Measurements from ENCODE around the gene UBE2D2. TPM values are rescaled to one million over a fixed set of nuclear protein-coding genes. Genes with fewer than 3 reads are reported as not detected.

Gene UBE2D2
- total and polyA plus RNA-seq, 2 of the 13 experiments (the other 11 are each of a cell fraction or from before 2014, with no cell fraction given), result 79.1 to 109 TPM

- no peak for TF ChIP-seq ESRRA (CRISPR knock-in tag; IDR thresholded peaks at IDR 0.05; ENCODE audit: low read depth)
- TF ChIP-seq NFIC (IDR thresholded peaks at IDR 0.05; ENCODE audit: low read length), result no peak
- no peak for TF ChIP-seq HOXA3 (CRISPR knock-in tag; IDR thresholded peaks at IDR 0.05)
- TF ChIP-seq ZNF75D (CRISPR knock-in tag; IDR thresholded peaks at IDR 0.05; ENCODE audit: borderline replicate concordance), result no peak
- TF ChIP-seq SALL2 (CRISPR knock-in tag; IDR thresholded peaks at IDR 0.05), result 0 out of 2 replicates have a peak, but pooled peaks have one; percentile 32
- no peak for TF ChIP-seq STAG1 (CRISPR knock-in tag; IDR thresholded peaks at IDR 0.05)
- TF ChIP-seq PCBP2 (optimal IDR thresholded peaks at IDR 0.05; ENCODE audit: low read depth, low read length, poor library complexity, severe bottlenecking), result no peak
- peak; percentile 81 for TF ChIP-seq HNRNPK (IDR thresholded peaks at IDR 0.05; ENCODE audit: low read depth, low read length, poor library complexity, severe bottlenecking)
- no peak for TF ChIP-seq NFE2L1 (CRISPR knock-in tag; IDR thresholded peaks at IDR 0.05; ENCODE audit: borderline replicate concordance)
- TF ChIP-seq ZNF563 (CRISPR knock-in tag; IDR thresholded peaks at IDR 0.05), result no peak
- no peak for TF ChIP-seq ELF1 (CRISPR knock-in tag; IDR thresholded peaks at IDR 0.05)
- no peak for TF ChIP-seq PHF20 (CRISPR knock-in tag; IDR thresholded peaks at IDR 0.05)
- TF ChIP-seq CSRNP1 (CRISPR knock-in tag; IDR thresholded peaks at IDR 0.05), result no peak
- no peak for TF ChIP-seq ATF5 (CRISPR knock-in tag; IDR thresholded peaks at IDR 0.05; ENCODE audit: low read depth)
- no peak for TF ChIP-seq MLX (CRISPR knock-in tag; IDR thresholded peaks at IDR 0.05)
- TF ChIP-seq ZNF142 (CRISPR knock-in tag; IDR thresholded peaks at IDR 0.05), result no peak
- TF ChIP-seq BCLAF1 (IDR thresholded peaks at IDR 0.05), result no peak
- TF ChIP-seq LBX2 (CRISPR knock-in tag; IDR thresholded peaks at IDR 0.05; ENCODE audit: borderline replicate concordance), result no peak
Observed at GRCh38 chr5:139655727-139656271, 94.7 kb downstream of the UBE2D2 start (continued).
